ENCODE measurements around the gene POLDIP2.

POLDIP2 gene

DNA sequence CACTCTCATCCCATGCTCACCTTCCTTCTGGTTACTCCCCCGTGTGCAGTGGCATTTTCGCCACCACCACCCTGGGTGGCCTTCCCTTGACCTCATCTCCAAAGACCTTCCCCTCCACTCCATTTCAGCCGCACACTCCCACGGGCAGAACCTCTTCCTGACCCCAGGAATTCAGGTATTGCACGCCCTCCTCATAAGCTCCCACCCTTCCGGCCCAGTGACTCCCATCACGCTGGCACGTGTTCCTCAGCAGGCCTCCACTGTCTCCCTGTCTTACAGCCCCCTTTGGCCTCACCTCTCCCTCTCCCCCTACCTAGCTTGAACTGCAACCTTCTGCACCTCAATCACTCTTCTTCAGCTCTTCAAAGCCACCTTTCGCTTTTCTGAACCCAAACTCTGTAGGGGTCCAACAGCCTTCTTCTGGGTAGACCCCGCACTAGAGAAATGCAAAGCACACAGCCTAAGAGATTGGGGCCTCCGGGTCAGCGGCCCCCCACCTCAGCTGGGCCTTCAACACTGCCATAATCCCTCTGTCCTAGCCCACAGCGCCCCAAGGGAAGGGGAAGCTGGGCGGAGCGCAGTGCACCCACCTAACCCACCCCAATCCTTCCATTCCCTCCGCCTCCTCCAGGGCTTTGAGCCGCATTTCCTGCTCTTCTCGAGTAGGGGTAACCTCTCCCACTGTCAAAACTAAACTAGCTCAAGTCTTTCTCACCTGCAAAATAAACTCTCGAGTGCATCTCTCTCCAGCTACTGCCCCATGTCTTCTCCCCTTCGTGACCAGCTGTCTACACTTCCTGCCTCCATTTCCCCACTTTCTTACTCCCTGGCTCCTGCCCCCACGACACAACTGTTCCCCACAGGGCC is 40.0 kb downstream of the POLDIP2 start:
- DNase-seq (ENCODE audit: low read depth): no peak

DNA sequence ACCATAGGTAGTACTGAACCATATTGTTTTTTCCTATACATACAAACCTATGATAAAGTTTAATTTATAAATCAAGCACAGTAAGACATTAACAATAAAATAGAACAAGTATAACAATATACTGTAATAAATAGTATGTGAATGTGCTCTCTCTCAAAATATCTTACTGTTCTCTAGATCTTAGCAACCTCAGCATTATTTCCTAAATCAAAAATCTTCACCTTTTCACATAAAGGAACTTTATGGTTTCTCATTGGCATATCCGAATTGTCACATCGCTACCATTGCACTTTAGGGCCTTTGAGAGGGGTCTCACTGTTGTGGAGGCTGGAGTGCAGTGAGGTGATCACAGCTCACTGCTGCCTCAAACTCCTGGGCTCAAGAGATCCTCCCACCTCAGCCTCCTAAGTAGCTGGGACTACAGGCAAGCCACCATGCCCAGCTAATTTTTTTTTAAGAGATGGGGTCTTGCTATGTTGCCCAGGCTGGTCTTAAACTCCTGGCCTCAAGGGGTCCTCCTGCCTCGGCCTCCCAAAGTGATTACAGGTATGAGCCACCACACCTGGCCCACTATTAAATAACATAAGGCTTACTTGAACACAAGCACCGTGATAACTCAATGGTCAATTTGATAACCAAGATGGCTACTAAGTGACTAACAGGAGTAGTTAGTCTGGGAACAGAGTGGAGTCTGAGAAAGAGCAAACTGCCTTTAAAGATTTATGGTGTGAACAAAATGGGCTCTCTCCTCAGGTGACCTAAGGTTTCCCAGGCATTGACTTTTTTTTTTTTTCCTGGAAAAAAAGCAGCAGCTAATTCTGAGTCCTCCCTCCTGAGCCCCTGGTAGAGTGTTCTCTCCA is 41.3 kb downstream of the POLDIP2 start:
- DNase-seq (ENCODE audit: low read depth): no peak

DNA sequence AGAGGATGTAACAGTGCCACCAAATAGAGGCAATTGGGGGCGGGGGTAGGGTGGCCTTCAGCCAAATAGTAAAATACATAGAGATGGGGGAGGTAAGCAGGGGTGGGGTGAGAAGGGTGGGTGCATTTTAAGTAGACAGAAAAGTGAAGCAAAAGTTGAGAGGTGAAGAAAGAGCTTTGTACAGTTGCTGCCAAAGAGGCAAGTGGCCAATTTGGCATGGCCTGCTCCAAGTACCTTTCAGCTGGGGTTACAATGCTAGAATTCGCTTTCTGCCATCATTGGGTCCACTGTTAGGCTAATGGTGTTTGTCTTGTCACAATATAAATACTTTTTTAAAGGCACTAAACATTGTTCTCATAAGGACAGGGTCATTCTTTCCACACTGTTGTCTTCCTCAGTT is 43.5 kb downstream of the POLDIP2 start:
- DNase-seq (ENCODE audit: low read depth): no peak

DNA sequence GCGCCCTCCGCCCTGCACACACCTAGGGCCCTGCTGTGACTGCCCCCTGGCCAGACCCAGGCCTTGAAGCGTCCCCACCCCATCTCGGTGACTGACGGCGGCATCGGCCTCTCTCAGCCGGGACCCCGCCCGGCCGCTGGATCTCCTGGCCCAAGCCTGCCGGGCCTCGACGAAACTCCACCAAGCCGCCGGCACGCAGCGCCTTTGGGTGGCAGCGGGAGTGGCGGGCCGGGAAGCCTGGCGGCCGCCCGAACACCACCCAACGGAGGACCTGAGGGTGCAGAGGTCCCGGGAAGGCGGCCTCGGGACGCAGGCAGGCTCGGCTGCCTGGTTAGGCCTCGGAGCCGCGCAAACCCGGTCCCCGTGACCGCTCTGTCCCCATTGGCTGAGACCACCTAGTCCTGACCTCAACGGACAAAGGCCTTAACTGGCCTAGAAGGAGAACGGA is 50.3 kb downstream of the POLDIP2 start:
- DNase-seq (ENCODE audit: low read depth): no peak

DNA sequence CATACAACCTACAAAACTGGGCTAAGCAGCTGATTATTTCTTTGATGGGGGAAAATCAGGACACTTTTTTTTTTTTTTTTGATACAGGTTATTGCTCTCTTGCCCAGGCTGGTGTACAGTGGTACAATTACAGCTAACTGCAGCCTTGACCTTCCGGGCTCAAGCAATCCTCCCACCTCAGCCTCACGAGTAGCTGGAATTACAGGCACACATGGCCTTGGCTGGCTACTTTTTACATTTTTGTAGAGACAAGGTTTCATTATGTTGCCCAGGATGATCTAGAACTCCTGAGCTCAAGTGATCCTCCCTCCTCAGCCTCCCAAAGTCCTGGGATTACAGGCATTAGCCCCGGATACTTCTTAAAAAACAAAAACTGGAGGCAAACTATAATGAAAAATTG is 58.9 kb downstream of the POLDIP2 start:
- DNase-seq (ENCODE audit: low read depth): no peak

All from GM04503 (cell line).